B cell (primary cell): ENCODE results near the gene BATF3. TPM values are rescaled to one million over a fixed set of nuclear protein-coding genes. Genes with fewer than 3 reads are reported as not detected.
A peak's percentile ranks its signal among the peaks of the same experiment; 100 is the strongest.

Experiments
- ATAC-seq: fragments of 200-7000 bp; cut with Tn5 transposase; one replicate; pipeline ENCODE4 v1.10.0; 2021; ENCODE audit warnings: low read depth, mild to moderate bottlenecking, moderate number of reproducible peaks, moderate library complexity
- CTCF ChIA-PET: fragments of 350-600 bp; sonication (Branson Sonifier 250); formaldehyde crosslinking; loops from one replicate; lab custom pipeline; 2021; ENCODE audit warnings: antibody characterized with exemption, inconsistent platforms; lab: Charles Lee
- POLR2A ChIA-PET: fragments of 350-600 bp; sonication (Branson Sonifier 250); formaldehyde crosslinking; loops from one replicate; lab custom pipeline; 2021; ENCODE audit warnings: antibody characterized with exemption; lab: Charles Lee
- DNase-seq: peaks from one replicate; pipeline ENCODE4 v3.0.0; 2013
- H2AFZ ChIP-seq: 2 replicates; pipeline ENCODE4 v1.6.1; 2012; ENCODE audit warnings: mild to moderate bottlenecking, low read depth, low read length; ENCODE audit not compliant: insufficient read depth, poor library complexity, severe bottlenecking
- H3K27ac ChIP-seq, 2 donors: 1 replicate in 1 of 2; 2 replicates in 1 of 2; pipeline ENCODE4 v1.5.1; 2012 to 2013; ENCODE audit warnings: low read length in 2 of 2, mild to moderate bottlenecking in 2 of 2, moderate library complexity in 1 of 2
- H3K27me3 ChIP-seq, 4 experiments: fragments of 200-600 bp in 1 of 4; sonication (generic) in 1 of 4; replicated peaks in 1 of 4; 1 replicate in 2 of 4; 2 replicates in 2 of 4; pipeline versions ENCODE4 v1.6.1 to v1.7.0; 2013 to 2016; ENCODE audit warnings: low read length in 3 of 4, mild to moderate bottlenecking in 2 of 4, mixed read lengths in 1 of 4, moderate library complexity in 1 of 4; ENCODE audit not compliant: insufficient read depth in 4 of 4, control insufficient read depth in 3 of 4; ENCODE audit errors: control extremely low read depth in 1 of 4
- H3K36me3 ChIP-seq, 2 experiments: replicated peaks in 1 of 2; 1 replicate in 1 of 2; 2 replicates in 1 of 2; pipeline versions ENCODE4 v1.6.1 to v1.7.1; 2013; ENCODE audit warnings: low read length in 1 of 2; ENCODE audit not compliant: insufficient read depth in 2 of 2, control insufficient read depth in 1 of 2; ENCODE audit errors: control extremely low read depth in 1 of 2, extremely low read depth in 1 of 2
- H3K4me1 ChIP-seq, 2 donors: fragments of 200-600 bp in 1 of 2; sonication (generic) in 1 of 2; 1 replicate in 1 of 2; 2 replicates in 1 of 2; pipeline versions ENCODE4 v1.5.1 to v1.6.1; 2013 to 2017; ENCODE audit warnings: low read length in 2 of 2; ENCODE audit not compliant: control insufficient read depth in 2 of 2, insufficient read depth in 2 of 2
- H3K4me2 ChIP-seq: replicated peaks from 2 replicates; pipeline ENCODE3; 2012; ENCODE audit warnings: mild to moderate bottlenecking, low read depth, low read length; ENCODE audit not compliant: poor library complexity, severe bottlenecking
- H3K4me3 ChIP-seq, 5 experiments: fragments of 200-600 bp in 1 of 5; sonication (generic) in 1 of 5; 1 replicate in 3 of 5; 2 replicates in 2 of 5; pipeline versions ENCODE4 v1.5.1 to v1.7.0; 2011 to 2016; ENCODE audit warnings: low read length in 4 of 5, mild to moderate bottlenecking in 4 of 5, low read depth in 2 of 5, control low read depth in 1 of 5, moderate library complexity in 1 of 5; ENCODE audit not compliant: insufficient read depth in 1 of 5; ENCODE audit errors: control extremely low read depth in 1 of 5, extremely low read depth in 1 of 5
- H3K79me2 ChIP-seq: fragments of 200-600 bp; sonication (generic); one replicate; pipeline ENCODE4 v1.6.0; 2016; ENCODE audit warnings: low read length; ENCODE audit not compliant: control insufficient read depth, insufficient read depth
- H3K9ac ChIP-seq: fragments of 200-600 bp; sonication (generic); 2 replicates; pipeline ENCODE4 v1.6.1; 2017; ENCODE audit warnings: mild to moderate bottlenecking, low read length, moderate library complexity
- H3K9me3 ChIP-seq, 3 donors: one replicate each; pipeline versions ENCODE4 v1.6.1 to v1.7.1; 2013; ENCODE audit warnings: low read length in 2 of 3; ENCODE audit not compliant: control insufficient read depth in 2 of 3, insufficient read depth in 1 of 3; ENCODE audit errors: control extremely low read depth in 1 of 3
- H4K20me1 ChIP-seq: 2 replicates; pipeline ENCODE4 v1.6.0; 2012; ENCODE audit warnings: mild to moderate bottlenecking, low read length; ENCODE audit not compliant: insufficient read depth, control insufficient read depth, poor library complexity, severe bottlenecking
- H3K27ac Mint-ChIP-seq: one replicate; pipeline ENCODE4 v1.8.0; 2021; ENCODE audit warnings: mixed read lengths
- H3K27me3 Mint-ChIP-seq: one replicate; pipeline ENCODE4 v1.8.0; 2021; ENCODE audit warnings: mixed read lengths
- H3K4me1 Mint-ChIP-seq: one replicate; pipeline ENCODE4 v1.8.0; 2021; ENCODE audit warnings: mixed read lengths
- H3K4me3 Mint-ChIP-seq: one replicate; pipeline ENCODE4 v1.8.0; 2021; ENCODE audit warnings: mixed read lengths
- H3K9me3 Mint-ChIP-seq: one replicate; pipeline ENCODE4 v1.8.0; 2022; ENCODE audit warnings: mixed read lengths; ENCODE audit not compliant: insufficient read depth
- CTCF ChIP-seq: fragments of 200-600 bp; IDR thresholded peaks from one replicate; pipeline ENCODE4 v1.8.0; 2022; ENCODE audit warnings: antibody characterized with exemption, mild to moderate bottlenecking
- EZH2 ChIP-seq: IDR thresholded peaks from 2 replicates; pipeline ENCODE4 v1.6.1; 2012; ENCODE audit warnings: borderline replicate concordance, low read depth, mild to moderate bottlenecking, moderate library complexity, low read length; ENCODE audit not compliant: insufficient read depth, poor library complexity, severe bottlenecking
- WGBS: methylation state at CpG from one replicate; pipeline ENCODE4 v1.1.5; 2013; ENCODE audit warnings: missing lambda C conversion rate; ENCODE audit not compliant: insufficient coverage; 5-methylcytosine and 5-hydroxymethylcytosine counted together
- intact Hi-C: fragments of 100-400 bp; cut with micrococcal nuclease; formaldehyde crosslinking; loops from one replicate; pipeline ENCODE4 v1.10.0; 2022
- polyA plus RNA-seq: library from polyadenylated mRNA; depleted of rRNA; stranded (reverse); fragments of >200 nt; gene quantifications from 2 replicates; pipeline ENCODE4 v1.2.3, GENCODE V29; 2012
- total RNA-seq, 2 donors: library from RNA; stranded (reverse); fragments of 120-200 nt in 1 of 2; gene quantifications; 1 replicate in 1 of 2; 2 replicates in 1 of 2; pipeline versions ENCODE4 v1.2.3 to v1.2.4, GENCODE V29; 2013 to 2022

The BATF3 gene
- total and polyA plus RNA-seq, 2 donors (not counting 1 experiment from before 2014, with no cell fraction given): 0.36 to 1.9 TPM

GRCh38 chr1:212683357-212683722 lies 16.3 kb downstream of the BATF3 start:
- H3K27ac Mint-ChIP-seq: peak overlapping the region; percentile 54
- WGBS: 52% methylated on average over 4 of the region's 7 CpGs
- H3K4me1 ChIP-seq: peaks cover 21 to 32% of the 10 kb centered on the region in 2 donors
- POLR2A ChIA-PET: no interaction called here
- H3K4me2 ChIP-seq: peak overlapping the region; percentile 44
- no peaks in the 10 kb centered on the region for H3K27me3 ChIP-seq
- H3K27me3 Mint-ChIP-seq: no peaks in the 10 kb centered on the region
- H3K27ac ChIP-seq: no peak overlapping the region
- ATAC-seq: peak; percentile 62
- no peaks in the 10 kb centered on the region for H3K9me3 Mint-ChIP-seq
- H3K4me3 Mint-ChIP-seq: peak overlapping the region; percentile 63
- H3K79me2 ChIP-seq: no peaks in the 10 kb centered on the region
- peak overlapping the region; percentile 16 for H3K9ac ChIP-seq
- no peak for DNase-seq
- peak overlapping the region in 1 of 5 experiments; percentile 17 for H3K4me3 ChIP-seq
- H3K36me3 ChIP-seq: no peaks in the 10 kb centered on the region
- CTCF ChIA-PET: interaction anchor here (1.3 kb wide), 1 partner anchor 15 kb away, joined by 4 read pairs; no protein-coding TSS in a partner anchor
- H3K9me3 ChIP-seq: no peaks in the 10 kb centered on the region
- intact Hi-C loops: no loop called here
- peaks cover 33% of the 10 kb centered on the region for H3K4me1 Mint-ChIP-seq
- H4K20me1 ChIP-seq: no peaks in the 10 kb centered on the region
- peak overlapping the region; percentile 57 for H2AFZ ChIP-seq
- TF ChIP-seq CTCF (no peak), EZH2 (no peak)

- TF ChIP-seq EZH2: no peak
- TF ChIP-seq CTCF: no peak
- H3K27me3 ChIP-seq: no peaks in the 10 kb centered on the region
- no peak overlapping the region for H3K4me2 ChIP-seq
- H3K27ac Mint-ChIP-seq: no peak overlapping the region
- H3K79me2 ChIP-seq: no peaks in the 10 kb centered on the region
- intact Hi-C loops: no loop called here
- H2AFZ ChIP-seq: no peak overlapping the region
- ATAC-seq: no peak
- no peaks in the 10 kb centered on the region for H3K27me3 Mint-ChIP-seq
- H3K36me3 ChIP-seq: no peaks in the 10 kb centered on the region
- peaks cover 21 to 34% of the 10 kb centered on the region in 2 donors for H3K4me1 ChIP-seq
- H3K9ac ChIP-seq: no peak overlapping the region
- no peaks in the 10 kb centered on the region for H4K20me1 ChIP-seq
- H3K9me3 ChIP-seq: no peaks in the 10 kb centered on the region
- POLR2A ChIA-PET: no interaction called here
- no peak overlapping the region for H3K4me3 Mint-ChIP-seq
- H3K9me3 Mint-ChIP-seq: no peaks in the 10 kb centered on the region
- 60% methylated on average over 1 of the region's 4 CpGs for WGBS
- H3K27ac ChIP-seq: no peak overlapping the region
- H3K4me1 Mint-ChIP-seq: peaks cover 36% of the 10 kb centered on the region
- CTCF ChIA-PET: interaction anchor here (1.6 kb wide), 1 partner anchor 16 kb away, joined by 7 read pairs; no protein-coding TSS in a partner anchor
- no peak overlapping the region for H3K4me3 ChIP-seq
- no peak for DNase-seq
Measured at GRCh38 chr1:212680680-212681389, 18.8 kb downstream of the BATF3 start.
